Gastroesophageal sphincter (tissue), 3 donors: ENCODE data around the gene COL2A1.

Experiments
- EP300 ChIP-seq: sonication (generic); formaldehyde crosslinking; IDR thresholded peaks from one replicate; pipeline ENCODE4 v1.6.1; 2017; ENCODE audit warnings: antibody characterized with exemption, mild to moderate bottlenecking
- POLR2AphosphoS5 ChIP-seq: sonication (generic); formaldehyde crosslinking; IDR thresholded peaks from one replicate; pipeline ENCODE4 v1.6.1; 2017; ENCODE audit warnings: antibody characterized with exemption
- TF ChIP-seq, protein P1 (sequence below), 4 experiments: fragments of 200-600 bp in 2 of 4; fragments of 450-650 bp in 2 of 4; sonication (generic) in 1 of 4; IDR thresholded peaks; one replicate each; pipeline ENCODE4 v1.5.1; 2017 to 2019; ENCODE audit warnings: antibody characterized with exemption in 4 of 4, mild to moderate bottlenecking in 2 of 4, moderate library complexity in 2 of 4

DNA sequence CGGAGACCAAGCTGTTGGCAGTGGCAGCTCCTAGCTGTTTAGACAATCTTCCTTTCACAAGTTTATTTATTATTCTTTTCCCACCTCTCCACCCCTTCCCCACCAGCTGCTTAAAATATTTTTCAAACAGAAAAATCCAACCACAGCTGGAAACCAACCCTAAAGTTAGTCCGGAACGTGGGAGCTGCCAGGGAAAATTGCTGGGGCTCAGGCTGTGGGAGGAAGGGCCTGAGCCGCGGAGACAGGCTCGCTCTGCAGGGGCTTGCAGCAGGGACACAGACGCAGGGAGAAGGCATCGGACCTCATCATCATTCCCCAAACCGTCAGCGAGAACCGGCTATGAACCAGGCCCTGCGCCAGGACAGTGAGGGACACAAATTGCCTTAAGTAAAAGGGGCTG, 56.9 kb downstream of the COL2A1 start:
- TF ChIP-seq, protein P1, sequence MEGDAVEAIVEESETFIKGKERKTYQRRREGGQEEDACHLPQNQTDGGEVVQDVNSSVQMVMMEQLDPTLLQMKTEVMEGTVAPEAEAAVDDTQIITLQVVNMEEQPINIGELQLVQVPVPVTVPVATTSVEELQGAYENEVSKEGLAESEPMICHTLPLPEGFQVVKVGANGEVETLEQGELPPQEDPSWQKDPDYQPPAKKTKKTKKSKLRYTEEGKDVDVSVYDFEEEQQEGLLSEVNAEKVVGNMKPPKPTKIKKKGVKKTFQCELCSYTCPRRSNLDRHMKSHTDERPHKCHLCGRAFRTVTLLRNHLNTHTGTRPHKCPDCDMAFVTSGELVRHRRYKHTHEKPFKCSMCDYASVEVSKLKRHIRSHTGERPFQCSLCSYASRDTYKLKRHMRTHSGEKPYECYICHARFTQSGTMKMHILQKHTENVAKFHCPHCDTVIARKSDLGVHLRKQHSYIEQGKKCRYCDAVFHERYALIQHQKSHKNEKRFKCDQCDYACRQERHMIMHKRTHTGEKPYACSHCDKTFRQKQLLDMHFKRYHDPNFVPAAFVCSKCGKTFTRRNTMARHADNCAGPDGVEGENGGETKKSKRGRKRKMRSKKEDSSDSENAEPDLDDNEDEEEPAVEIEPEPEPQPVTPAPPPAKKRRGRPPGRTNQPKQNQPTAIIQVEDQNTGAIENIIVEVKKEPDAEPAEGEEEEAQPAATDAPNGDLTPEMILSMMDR (IDR thresholded peaks at IDR 0.05), result no peak
- no peak for TF ChIP-seq EP300
- TF ChIP-seq POLR2AphosphoS5, result no peak
